ENCODE measurements around the gene UBR3.

DNA sequence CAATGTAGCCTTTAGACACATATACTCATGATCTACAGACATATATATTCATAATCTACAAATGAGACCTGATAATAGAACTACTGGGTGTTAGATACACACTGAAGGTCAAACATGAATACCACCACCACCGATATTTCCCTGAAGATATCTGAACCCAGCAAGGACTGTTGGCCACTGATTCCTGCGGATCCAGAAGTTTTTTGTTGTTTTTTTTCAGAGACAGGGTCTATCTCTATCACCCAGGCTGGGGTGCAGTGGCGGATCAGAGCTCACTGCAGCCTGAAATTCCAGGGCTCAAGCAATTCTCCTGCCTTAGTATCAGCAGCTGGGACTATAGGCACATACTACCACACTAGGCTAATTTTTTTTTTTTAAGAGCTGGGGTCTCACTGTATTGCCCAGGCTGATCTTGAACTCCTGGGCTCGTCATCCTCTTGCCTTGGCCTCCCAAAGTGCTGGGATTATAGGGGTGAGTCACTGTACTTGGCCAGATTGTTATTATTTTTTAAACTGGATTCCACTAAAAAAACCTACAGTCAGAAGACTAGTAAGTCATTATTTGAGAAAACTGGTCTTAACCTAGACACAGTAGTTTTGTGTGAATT, 4.4 kb upstream of the UBR3 start:
- no peak for TF ChIP-seq EP300 (IDR thresholded peaks at IDR 0.05; ENCODE audit: borderline replicate concordance)
- no peak for TF ChIP-seq TAF1 (IDR thresholded peaks at IDR 0.05; ENCODE audit: low read depth)
- TF ChIP-seq, protein P1, sequence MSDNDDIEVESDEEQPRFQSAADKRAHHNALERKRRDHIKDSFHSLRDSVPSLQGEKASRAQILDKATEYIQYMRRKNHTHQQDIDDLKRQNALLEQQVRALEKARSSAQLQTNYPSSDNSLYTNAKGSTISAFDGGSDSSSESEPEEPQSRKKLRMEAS (IDR thresholded peaks at IDR 0.05): no peak
- no peak for TF ChIP-seq YY1 (IDR thresholded peaks at IDR 0.05; ENCODE audit: low read depth)
- TF ChIP-seq TEAD4 (IDR thresholded peaks at IDR 0.05): no peak
- no peak for TF ChIP-seq CREB1 (IDR thresholded peaks at IDR 0.05; ENCODE audit: low read depth)
- TF ChIP-seq, protein P2, sequence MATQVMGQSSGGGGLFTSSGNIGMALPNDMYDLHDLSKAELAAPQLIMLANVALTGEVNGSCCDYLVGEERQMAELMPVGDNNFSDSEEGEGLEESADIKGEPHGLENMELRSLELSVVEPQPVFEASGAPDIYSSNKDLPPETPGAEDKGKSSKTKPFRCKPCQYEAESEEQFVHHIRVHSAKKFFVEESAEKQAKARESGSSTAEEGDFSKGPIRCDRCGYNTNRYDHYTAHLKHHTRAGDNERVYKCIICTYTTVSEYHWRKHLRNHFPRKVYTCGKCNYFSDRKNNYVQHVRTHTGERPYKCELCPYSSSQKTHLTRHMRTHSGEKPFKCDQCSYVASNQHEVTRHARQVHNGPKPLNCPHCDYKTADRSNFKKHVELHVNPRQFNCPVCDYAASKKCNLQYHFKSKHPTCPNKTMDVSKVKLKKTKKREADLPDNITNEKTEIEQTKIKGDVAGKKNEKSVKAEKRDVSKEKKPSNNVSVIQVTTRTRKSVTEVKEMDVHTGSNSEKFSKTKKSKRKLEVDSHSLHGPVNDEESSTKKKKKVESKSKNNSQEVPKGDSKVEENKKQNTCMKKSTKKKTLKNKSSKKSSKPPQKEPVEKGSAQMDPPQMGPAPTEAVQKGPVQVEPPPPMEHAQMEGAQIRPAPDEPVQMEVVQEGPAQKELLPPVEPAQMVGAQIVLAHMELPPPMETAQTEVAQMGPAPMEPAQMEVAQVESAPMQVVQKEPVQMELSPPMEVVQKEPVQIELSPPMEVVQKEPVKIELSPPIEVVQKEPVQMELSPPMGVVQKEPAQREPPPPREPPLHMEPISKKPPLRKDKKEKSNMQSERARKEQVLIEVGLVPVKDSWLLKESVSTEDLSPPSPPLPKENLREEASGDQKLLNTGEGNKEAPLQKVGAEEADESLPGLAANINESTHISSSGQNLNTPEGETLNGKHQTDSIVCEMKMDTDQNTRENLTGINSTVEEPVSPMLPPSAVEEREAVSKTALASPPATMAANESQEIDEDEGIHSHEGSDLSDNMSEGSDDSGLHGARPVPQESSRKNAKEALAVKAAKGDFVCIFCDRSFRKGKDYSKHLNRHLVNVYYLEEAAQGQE (IDR thresholded peaks at IDR 0.05; ENCODE audit: low read depth): no peak
- no peak for TF ChIP-seq FOXM1 (IDR thresholded peaks at IDR 0.05; ENCODE audit: borderline replicate concordance, low read depth)
- TF ChIP-seq CEBPB (IDR thresholded peaks at IDR 0.05): no peak
- TF ChIP-seq ZBTB7A (IDR thresholded peaks at IDR 0.05; ENCODE audit: low read depth): no peak
- TF ChIP-seq NFIC (IDR thresholded peaks at IDR 0.05): no peak
